Activated naive CD4-positive, alpha-beta T cell (primary cell): ENCODE measurements around the gene ST8SIA5.
A peak's percentile ranks its signal among the peaks of the same experiment; 100 is the strongest.

Experiments
- DNase-seq, 4 experiments: peaks; one replicate each; lab custom pipeline; 2025; lab: John Stamatoyannopoulos, UW

ST8SIA5 gene

DNA sequence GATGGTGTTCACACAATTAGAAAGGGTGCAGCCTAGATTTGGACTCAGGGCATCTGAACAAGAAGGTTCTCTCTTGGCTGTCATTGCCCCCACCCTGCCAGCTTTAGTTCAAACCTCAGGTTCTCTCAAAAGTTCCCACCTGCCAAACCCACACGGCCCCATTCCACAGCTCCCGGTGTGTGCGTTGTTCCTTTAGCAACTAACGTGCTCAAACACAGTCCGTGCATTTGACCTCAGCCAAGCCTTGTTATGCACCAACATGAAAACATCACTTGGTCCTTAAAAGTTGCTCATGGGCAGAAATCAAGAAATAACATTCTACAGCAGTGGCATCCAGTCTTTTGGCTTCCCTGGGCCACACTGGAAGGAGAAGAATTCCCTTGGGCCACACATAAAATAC lies 131.8 kb downstream of the ST8SIA5 start:
- no peak for DNase-seq

DNA sequence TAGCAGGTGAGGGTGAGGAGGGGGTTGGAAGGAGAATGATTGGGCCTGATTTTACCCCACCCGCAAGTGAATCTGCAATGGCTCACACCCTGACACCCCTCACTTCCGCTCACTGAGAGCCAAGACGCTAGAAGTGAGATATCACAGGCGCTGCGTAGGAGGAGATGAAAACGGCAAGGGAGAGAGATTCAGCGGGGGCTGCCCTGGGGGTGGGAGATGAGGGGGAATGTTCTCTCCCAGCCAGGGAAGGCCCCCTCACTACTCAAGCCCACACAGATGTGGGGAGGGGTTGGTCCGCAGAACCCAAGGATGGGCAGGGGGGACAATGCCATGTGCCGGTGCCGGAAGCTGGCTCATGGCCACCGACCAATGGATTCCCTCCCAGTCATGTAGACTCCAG lies 132.7 kb downstream of the ST8SIA5 start:
- DNase-seq, result no peak

DNA sequence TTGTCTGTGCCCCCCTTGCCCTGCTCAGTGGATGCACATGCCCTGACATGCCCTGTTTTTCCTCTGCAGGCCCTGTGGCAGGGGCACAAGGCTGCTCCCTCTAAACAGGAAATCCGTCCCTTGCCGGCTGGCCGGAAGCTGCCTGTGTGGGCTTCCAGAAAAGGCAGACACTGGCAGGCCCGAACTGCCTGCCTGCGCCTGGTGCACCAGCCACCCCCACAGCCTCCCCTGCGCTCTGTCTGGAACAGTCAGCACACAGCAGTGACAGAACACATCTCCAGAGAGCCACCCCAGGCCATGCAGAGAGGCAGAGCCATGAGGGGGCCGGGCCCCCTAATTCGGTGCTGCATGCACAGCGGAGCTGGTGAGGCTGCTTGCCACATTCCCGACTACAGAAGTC lies 133.3 kb downstream of the ST8SIA5 start:
- peak in 3 of 4 experiments; percentile 1 to 28 (median 10) for DNase-seq

DNA sequence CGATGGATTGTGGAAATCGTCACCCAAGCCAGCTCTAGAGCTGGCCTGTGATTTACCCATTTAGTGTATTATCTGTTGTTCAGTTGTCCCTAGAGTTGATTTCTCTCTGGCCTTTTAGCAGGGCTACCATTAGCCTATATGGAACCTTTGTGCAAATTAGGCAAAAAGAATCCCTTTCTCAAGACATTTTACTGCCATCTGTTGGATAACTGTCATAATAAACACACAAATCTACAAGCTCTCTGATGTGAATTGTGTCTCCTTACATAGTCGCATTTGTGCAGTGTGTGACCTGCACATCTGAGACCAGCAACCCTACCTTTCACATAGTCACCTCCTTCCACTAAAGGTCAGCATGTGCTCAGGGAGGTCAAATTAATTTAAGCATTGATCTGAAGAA lies 133.9 kb downstream of the ST8SIA5 start:
- no peak for DNase-seq

DNA sequence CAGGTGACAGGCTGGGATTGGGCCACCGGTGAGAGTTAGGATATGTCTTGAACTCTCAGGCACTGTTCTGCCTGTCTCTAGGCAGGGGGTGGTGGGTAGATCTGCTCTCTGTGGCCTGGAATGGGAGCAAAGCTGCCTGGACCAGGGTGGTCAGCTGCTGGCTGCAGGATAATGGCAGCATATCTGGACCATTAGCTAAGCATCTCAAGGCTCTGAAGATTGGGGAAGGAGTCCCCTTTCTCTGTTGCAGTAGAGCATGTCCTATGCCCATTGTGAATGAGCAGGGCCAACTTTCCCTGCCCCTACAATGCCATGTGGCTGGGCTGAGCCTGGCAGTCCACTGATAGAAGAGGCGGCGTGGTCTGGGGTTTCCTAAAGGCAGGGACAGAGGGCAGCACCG lies 134.4 kb downstream of the ST8SIA5 start:
- no peak for DNase-seq

DNA sequence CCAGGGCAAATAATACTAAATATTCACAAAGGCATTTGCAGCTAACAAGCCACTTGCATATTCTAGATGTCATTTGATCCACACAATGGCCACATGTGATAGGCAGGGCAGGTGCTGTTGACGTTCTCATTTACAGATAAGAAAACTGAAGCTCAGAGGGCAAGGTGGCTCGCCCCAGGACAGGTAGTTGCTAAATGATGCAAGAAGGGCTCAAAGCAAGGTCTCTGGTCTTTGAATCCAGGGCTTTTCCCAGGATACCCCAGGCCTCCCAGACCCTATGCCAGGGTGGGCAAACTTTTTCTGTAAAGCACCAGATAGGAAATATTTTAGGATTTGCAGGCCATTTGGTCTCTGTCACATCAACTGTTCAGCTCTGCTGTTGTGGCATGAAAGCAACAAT lies 135.0 kb downstream of the ST8SIA5 start:
- no peak for DNase-seq

DNA sequence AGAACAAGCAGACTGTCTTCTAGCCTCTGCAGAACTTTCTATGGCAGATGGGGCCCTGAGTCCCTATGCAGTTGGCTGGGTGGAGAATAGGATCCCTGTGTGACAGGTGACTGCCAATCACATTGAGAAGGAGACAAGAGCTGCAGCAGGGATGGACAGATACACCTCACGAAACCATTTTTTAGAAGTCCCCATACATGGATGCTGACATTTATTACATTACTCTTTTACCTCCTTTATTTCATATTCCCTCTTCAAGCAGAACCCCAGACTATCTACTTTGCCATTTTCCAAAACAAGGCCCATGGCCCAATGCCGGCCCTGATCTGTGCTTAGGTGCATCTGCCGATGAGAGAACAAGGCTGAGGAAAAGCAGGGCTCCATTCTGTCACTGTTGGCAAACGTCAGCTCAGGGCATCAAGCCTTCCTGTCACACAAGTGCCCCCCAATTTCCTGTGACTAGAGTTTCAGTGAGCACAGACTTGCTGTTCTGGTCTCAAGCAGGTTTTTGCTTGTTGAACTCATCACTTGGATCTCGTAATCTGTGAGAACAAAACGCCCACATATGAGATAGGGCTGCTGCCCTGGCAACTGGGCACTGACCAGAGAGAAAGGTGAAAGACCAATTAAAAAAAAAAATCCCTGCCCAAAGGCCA lies 135.6 kb downstream of the ST8SIA5 start:
- DNase-seq, result no peak

DNA sequence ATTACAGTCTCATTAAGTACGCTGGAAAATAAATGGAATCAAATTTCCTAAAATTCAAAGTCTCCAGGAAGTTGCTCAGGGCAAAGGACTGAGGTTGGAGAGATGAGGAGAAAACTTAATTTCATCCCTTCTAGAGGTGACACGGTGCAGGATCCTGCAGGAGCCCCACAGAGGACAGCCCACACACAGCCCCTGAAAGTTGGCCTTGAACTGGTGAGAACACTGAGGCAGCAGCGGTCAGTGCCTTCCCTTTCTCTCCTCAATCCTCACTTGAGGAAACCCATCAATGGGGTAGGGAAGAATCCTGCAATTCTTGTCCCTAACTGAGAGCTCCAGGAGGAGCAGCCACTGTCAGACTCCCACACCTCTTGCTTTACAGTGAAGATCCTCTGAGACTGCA lies 137.3 kb downstream of the ST8SIA5 start:
- no peak for DNase-seq
